ENCODE results near the gene ITIH2. TPM values are rescaled to one million over a fixed set of nuclear protein-coding genes. Genes with fewer than 3 reads are reported as not detected.

The ITIH2 gene
- total RNA-seq, 4 donors from 2014 or later: not detected

DNA sequence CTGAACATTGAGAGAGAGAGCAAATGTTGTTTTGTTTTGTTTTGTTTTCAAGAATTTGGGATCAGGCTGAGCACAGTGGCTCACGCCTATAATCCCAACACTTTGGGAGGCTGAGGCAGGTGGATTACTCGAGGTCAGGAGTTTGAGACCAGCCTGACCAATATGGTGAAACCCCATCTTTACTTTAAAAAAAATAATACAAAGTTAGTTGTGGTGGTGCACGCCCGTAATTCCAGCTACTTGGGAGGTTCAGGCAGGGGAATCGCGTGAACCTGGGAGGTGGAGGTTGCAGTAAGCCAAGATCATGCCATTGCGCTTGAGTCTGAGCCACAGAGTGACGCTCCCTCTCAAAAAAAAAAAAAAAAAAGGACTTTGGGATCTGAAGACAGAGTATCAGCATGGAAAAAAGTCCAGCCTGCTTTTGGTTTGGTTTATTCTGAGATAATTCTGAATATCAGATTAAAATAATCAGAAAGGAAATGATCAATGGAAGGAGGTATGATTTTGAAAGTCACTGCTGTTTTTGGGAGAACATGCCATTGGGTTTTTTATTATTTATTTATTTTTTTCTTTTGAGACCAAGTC lies 1.9 kb upstream of the ITIH2 start:
- DNase-seq: no peak
- Histone ChIP-seq H3K4me1 (no peaks in the 10 kb centered on the region), H3K27ac (no peak overlapping the region)

DNA sequence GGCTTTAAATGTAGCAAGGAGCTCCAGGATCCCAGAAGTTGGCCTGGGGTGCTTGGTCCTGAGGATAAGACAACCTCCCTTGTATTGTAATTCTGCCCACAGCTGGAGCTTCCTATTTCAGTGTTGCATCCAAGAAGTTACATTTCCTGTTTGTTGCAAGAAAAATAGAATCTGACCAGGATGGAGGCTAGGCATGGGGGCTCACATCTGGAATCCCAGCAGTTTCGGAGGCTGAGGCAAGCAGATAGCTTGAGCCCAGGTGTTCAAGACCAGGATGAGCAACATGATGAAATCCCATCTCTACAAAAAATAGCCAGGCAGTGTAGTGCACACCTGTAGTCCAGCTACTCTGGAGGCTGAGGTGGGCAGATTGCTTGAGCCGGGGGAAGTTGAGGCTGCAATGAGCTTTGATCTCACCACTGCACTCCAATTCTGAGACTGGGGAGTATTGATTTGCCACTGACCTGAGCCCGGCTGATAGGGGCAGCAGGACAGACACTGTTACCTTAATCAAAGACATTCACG lies 766 bp upstream of the ITIH2 start:
- TF ChIP-seq, protein P1, sequence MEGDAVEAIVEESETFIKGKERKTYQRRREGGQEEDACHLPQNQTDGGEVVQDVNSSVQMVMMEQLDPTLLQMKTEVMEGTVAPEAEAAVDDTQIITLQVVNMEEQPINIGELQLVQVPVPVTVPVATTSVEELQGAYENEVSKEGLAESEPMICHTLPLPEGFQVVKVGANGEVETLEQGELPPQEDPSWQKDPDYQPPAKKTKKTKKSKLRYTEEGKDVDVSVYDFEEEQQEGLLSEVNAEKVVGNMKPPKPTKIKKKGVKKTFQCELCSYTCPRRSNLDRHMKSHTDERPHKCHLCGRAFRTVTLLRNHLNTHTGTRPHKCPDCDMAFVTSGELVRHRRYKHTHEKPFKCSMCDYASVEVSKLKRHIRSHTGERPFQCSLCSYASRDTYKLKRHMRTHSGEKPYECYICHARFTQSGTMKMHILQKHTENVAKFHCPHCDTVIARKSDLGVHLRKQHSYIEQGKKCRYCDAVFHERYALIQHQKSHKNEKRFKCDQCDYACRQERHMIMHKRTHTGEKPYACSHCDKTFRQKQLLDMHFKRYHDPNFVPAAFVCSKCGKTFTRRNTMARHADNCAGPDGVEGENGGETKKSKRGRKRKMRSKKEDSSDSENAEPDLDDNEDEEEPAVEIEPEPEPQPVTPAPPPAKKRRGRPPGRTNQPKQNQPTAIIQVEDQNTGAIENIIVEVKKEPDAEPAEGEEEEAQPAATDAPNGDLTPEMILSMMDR (IDR thresholded peaks at IDR 0.05): no peak
- TF ChIP-seq POLR2A (IDR thresholded peaks at IDR 0.05): no peak
- H3K4me3 ChIP-seq: no peak overlapping the region
- no peaks in the 10 kb centered on the region for H3K27me3 ChIP-seq
- no peaks in the 10 kb centered on the region for H3K9me3 ChIP-seq
- no peaks in the 10 kb centered on the region for H3K36me3 ChIP-seq
- DNase-seq: no peak
- no peak overlapping the region for H3K27ac ChIP-seq
- no peaks in the 10 kb centered on the region for H3K4me1 ChIP-seq

More for the DNA sequence above, 1.9 kb upstream of the ITIH2 start:
- Histone ChIP-seq H3K9me3 (no peaks in the 10 kb centered on the region), H3K27me3 (no peaks in the 10 kb centered on the region), H3K36me3 (no peaks in the 10 kb centered on the region), H3K4me3 (no peak overlapping the region)
- TF ChIP-seq, protein P1 (IDR thresholded peaks at IDR 0.05): no peak
- no peak for TF ChIP-seq POLR2A (IDR thresholded peaks at IDR 0.05)

DNA sequence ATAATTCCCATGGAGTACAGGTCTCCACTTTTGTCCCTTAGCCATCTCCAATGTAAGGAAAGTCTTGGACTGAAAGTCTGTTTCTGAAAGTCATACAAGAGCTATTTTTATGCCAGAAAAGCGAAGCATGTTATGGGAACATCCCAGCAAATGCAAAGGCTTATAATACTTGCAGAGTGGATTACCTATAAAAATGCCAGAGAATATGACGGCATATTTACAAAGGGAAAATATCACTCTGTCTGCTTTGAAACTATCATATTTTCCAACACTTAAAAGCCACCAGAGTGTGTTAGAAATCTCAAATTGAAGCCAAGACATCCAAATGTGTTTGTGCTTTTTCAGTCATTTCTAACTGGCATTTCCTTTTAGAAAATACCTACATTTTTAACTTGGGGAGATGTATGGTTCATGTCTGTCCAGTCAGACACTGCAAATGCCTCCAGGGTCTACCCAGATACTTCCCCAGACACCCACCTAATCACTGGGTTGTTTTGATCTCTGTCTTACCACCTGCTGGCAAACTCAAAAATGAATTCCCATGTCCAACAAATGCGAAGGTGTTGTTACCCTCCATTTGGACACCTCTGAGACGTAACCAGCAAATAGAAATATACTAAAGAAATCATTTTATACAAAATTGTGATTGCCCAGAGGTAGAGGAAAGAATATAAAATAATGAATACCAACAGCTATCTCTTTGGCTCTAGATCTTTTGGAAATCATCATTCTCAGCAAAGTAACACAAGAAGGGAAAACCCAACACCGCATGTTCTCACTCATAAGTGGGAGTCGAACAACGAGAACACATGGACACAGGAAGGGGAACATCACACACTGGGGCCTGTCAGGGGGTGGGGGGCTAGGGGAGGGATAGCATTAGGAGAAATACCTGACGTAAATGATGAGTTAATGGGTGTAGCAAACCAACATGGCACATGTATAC lies 1.2 kb downstream of the ITIH2 start:
- Histone ChIP-seq H3K27ac (no peak overlapping the region), H3K27me3 (no peaks in the 10 kb centered on the region), H3K4me1 (no peaks in the 10 kb centered on the region), H3K36me3 (no peaks in the 10 kb centered on the region), H3K4me3 (peak overlapping the region in 1 of 4 donors; percentile 13), H3K9me3 (no peaks in the 10 kb centered on the region)
- TF ChIP-seq POLR2A (IDR thresholded peaks at IDR 0.05): no peak
- TF ChIP-seq, protein P1 (IDR thresholded peaks at IDR 0.05): no peak
- DNase-seq: no peak

DNA sequence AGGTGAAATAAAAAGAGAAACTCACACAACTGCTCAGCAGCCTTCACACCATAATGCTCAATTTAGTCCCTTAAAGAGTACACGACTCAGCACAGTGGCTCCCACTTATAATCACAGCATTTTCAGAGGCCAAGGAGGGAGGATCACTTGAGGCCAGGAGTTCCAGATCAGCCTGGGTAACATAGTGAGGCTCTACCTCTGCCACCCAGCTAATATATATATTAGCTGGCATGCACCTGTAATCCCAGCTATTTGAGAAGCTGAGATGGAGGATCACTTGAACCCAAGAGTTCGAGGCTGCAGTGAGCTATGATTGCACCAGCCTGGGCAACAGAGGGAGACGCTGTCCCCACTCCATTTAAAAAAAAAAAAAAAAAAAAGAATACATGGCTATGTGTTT lies 2.2 kb downstream of the ITIH2 start:
- TF ChIP-seq POLR2A (IDR thresholded peaks at IDR 0.05): no peak
- TF ChIP-seq, protein P1 (IDR thresholded peaks at IDR 0.05): no peak
- Histone ChIP-seq H3K9me3 (no peaks in the 10 kb centered on the region), H3K4me3 (no peak overlapping the region), H3K27me3 (no peaks in the 10 kb centered on the region), H3K4me1 (no peaks in the 10 kb centered on the region), H3K27ac (no peak overlapping the region), H3K36me3 (no peaks in the 10 kb centered on the region)
- no peak for DNase-seq

DNA sequence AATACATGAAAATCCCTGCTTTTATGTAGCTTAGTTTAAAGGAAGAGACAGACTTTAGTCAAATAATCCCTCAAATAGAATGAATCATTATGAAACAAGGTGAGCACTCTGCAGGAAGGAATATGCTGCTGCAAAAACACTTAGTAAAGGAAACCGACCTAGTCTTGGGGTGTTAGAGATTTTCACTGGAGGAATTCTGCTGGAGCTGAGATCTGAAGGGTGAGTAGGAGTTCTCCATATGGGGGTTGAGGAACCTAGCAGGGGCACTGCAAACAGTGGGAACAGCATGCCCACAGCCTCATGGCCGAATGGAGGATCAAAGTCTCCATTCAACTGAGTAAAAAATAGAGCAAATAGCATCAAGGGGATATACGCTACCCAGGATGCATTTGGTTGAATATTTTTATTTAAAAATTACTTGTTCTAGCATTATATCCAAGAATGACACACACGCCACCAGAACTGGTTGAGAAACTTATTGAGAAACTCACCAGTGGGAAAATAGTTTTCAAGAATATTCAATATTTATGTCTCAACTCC lies 3.5 kb downstream of the ITIH2 start:
- DNase-seq: no peak
- H3K9me3 ChIP-seq: no peaks in the 10 kb centered on the region
- H3K4me1 ChIP-seq: no peaks in the 10 kb centered on the region
- no peak overlapping the region for H3K4me3 ChIP-seq
- no peaks in the 10 kb centered on the region for H3K27me3 ChIP-seq
- no peaks in the 10 kb centered on the region for H3K36me3 ChIP-seq
- TF ChIP-seq POLR2A (IDR thresholded peaks at IDR 0.05): no peak
- TF ChIP-seq, protein P1 (IDR thresholded peaks at IDR 0.05): no peak
- no peak overlapping the region for H3K27ac ChIP-seq

Measured in Peyer's patch (tissue), 4 donors.